A549 (cell line): ENCODE data around the gene SLC15A2. TPM values are rescaled to one million over a fixed set of nuclear protein-coding genes. Genes with fewer than 3 reads are reported as not detected.
A peak's percentile ranks its signal among the peaks of the same experiment; 100 is the strongest.
"Not testable (repeated sequence)": the region's sequence is repeated elsewhere in the genome, so short reads cannot be mapped to it uniquely, and the experiment has no call there.

Source experiments
- ATAC-seq, 2 experiments: fragments of 200-7000 bp in 1 of 2; fragments of >200 bp in 1 of 2; cut with Nextera tagmentation in 1 of 2; cut with Tn5 transposase in 1 of 2; 3 replicates each; pipeline versions ENCODE4 v1.8.0 to v1.9.1; 2018 to 2020; ENCODE audit warnings: mild to moderate bottlenecking in 1 of 2, moderate library complexity in 1 of 2
- CTCF ChIA-PET: fragments of 300-600 bp; sonication (Branson Sonifier 250); formaldehyde crosslinking; extraction: SDS; loops from one replicate; lab custom pipeline; 2021; ENCODE audit warnings: antibody characterized with exemption, inconsistent platforms; lab: Yijun Ruan, JAX
- POLR2A ChIA-PET: fragments of 350-600 bp; formaldehyde crosslinking; extraction: SDS; loops from one replicate; lab custom pipeline; 2021; ENCODE audit warnings: antibody characterized with exemption, inconsistent platforms; lab: Yijun Ruan, JAX
- DNase-seq, 2 experiments: peaks; one replicate each; pipeline versions ENCODE4 v3.0.0 to v3.0.0-alpha.2; 2011 to 2016; ENCODE audit warnings: low read depth in 1 of 2, low spot score in 1 of 2
- FAIRE-seq: peaks from 2 replicates; lab custom pipeline; 2011; peaks lifted over from hg19 to GRCh38; lab: Jason Lieb, UNC
- H3K27ac ChIP-seq, 2 experiments: fragments of >200 bp; sonication (Bioruptor Twin); formaldehyde crosslinking; 3 replicates each; pipeline ENCODE4 v1.5.1; 2016 to 2017
- H3K4me1 ChIP-seq: fragments of >200 bp; sonication (Bioruptor Twin); formaldehyde crosslinking; 3 replicates; pipeline ENCODE4 v1.6.1; 2016
- H3K4me2 ChIP-seq: fragments of >200 bp; sonication (Bioruptor Twin); formaldehyde crosslinking; 3 replicates; pipeline ENCODE4 v1.6.1; 2016
- H3K4me3 ChIP-seq: fragments of >200 bp; sonication (Bioruptor Twin); formaldehyde crosslinking; 3 replicates; pipeline ENCODE4 v1.5.1; 2016
- H3K9me3 ChIP-seq: fragments of >200 bp; sonication (Bioruptor Twin); formaldehyde crosslinking; 3 replicates; pipeline ENCODE4 v1.6.1; 2016
- BHLHE40 ChIP-seq: IDR thresholded peaks from 2 replicates; pipeline ENCODE4 v1.6.1; 2012; ENCODE audit warnings: low read depth, low read length, inconsistent platforms
- CBX8 ChIP-seq: fragments of 200-600 bp; sonication (generic); IDR thresholded peaks from 2 replicates; pipeline ENCODE4 v1.6.1; 2016
- CHD2 ChIP-seq: fragments of 150-350 bp; IDR thresholded peaks from 2 replicates; pipeline ENCODE4 v1.6.1; 2014; ENCODE audit warnings: low read length; ENCODE audit not compliant: partially characterized antibody
- CTCF ChIP-seq: fragments of >200 bp; sonication (Bioruptor Twin); formaldehyde crosslinking; IDR thresholded peaks from 3 replicates; pipeline ENCODE4 v1.5.1; 2016
- EP300 ChIP-seq, 2 experiments: fragments of >200 bp; sonication (Bioruptor Twin); formaldehyde crosslinking; IDR thresholded peaks; 2 replicates in 1 of 2; 3 replicates in 1 of 2; pipeline ENCODE4 v1.6.1; 2016 to 2017
- FOXS1 ChIP-seq: fragments of 250-450 bp; sonication (Bioruptor Pico); IDR thresholded peaks from 2 replicates; pipeline ENCODE4 v1.5.0; 2020; ENCODE audit warnings: mild to moderate bottlenecking, moderate library complexity
- HDAC2 ChIP-seq: fragments of 200-600 bp; sonication (generic); IDR thresholded peaks from 2 replicates; pipeline ENCODE4 v1.6.1; 2016
- HEYL ChIP-seq: fragments of 250-450 bp; sonication (Bioruptor Pico); IDR thresholded peaks from 2 replicates; pipeline ENCODE4 v1.8.0; 2021; ENCODE audit warnings: mild to moderate bottlenecking, moderate library complexity
- JUNB ChIP-seq: fragments of >200 bp; sonication (Bioruptor Twin); formaldehyde crosslinking; IDR thresholded peaks from 2 replicates; pipeline ENCODE4 v1.6.1; 2016
- MAX ChIP-seq: IDR thresholded peaks from 2 replicates; pipeline ENCODE4 v1.6.1; 2012
- NPAS2 ChIP-seq: fragments of 250-450 bp; sonication (Bioruptor Pico); IDR thresholded peaks from 2 replicates; pipeline ENCODE4 v1.8.0; 2022; ENCODE audit warnings: mild to moderate bottlenecking, moderate library complexity, borderline replicate concordance
- RAD21 ChIP-seq, 2 experiments: fragments of >200 bp in 1 of 2; sonication (Bioruptor Twin) in 1 of 2; formaldehyde crosslinking in 1 of 2; IDR thresholded peaks in 1 of 2; conservative IDR thresholded peaks in 1 of 2; 2 replicates in 1 of 2; 3 replicates in 1 of 2; pipeline ENCODE4 v1.6.1; 2012 to 2018; ENCODE audit warnings: inconsistent platforms in 1 of 2
- SMC3 ChIP-seq: fragments of >200 bp; sonication (Bioruptor Twin); formaldehyde crosslinking; IDR thresholded peaks from 3 replicates; pipeline ENCODE4 v1.6.1; 2018; ENCODE audit warnings: inconsistent platforms
- SREBF2 ChIP-seq: fragments of 450-650 bp; IDR thresholded peaks from 2 replicates; pipeline ENCODE4 v1.6.1; 2014; ENCODE audit warnings: mild to moderate bottlenecking, moderate library complexity
- TP53 ChIP-seq: fragments of 250-450 bp; sonication (Bioruptor Pico); IDR thresholded peaks from 2 replicates; pipeline ENCODE4 v1.5.0; 2021; ENCODE audit warnings: mild to moderate bottlenecking, moderate library complexity
- WGBS: methylation state at CpG from one replicate; pipeline ENCODE4 v1.1.6; 2017; ENCODE audit errors: missing lambda C conversion rate; 5-methylcytosine and 5-hydroxymethylcytosine counted together
- polyA plus RNA-seq, 4 experiments: library from polyadenylated mRNA; depleted of rRNA in 3 of 4; stranded (reverse); fragments of >200 nt; fragmentation: RNase III in 1 of 4; extraction: RNeasy Plus Mini Kit Qiagen cat#74134 plus additional on column Dnase treatment in 1 of 4; gene quantifications; 2 replicates in 3 of 4; 3 replicates in 1 of 4; pipeline ENCODE4 v1.2.3, GENCODE V29; 2011 to 2017
- TF ChIP-seq, protein P1 (sequence below): fragments of 150-350 bp; IDR thresholded peaks from 2 replicates; pipeline ENCODE4 v1.6.1; 2014; ENCODE audit warnings: low read depth, mild to moderate bottlenecking, low read length

The SLC15A2 gene
- polyA plus RNA-seq, 2 of the 4 experiments (the other 2 are of a cell fraction), result 0.18 to 0.63 TPM

GRCh38 chr3:121852256-121852655 is 41.9 kb upstream of the SLC15A2 start:
- TF ChIP-seq MAX (no peak), JUNB (no peak), SREBF2 (no peak), HEYL (CRISPR knock-in tag) (no peak), CBX8 (no peak), FOXS1 (no peak), HDAC2 (no peak), TP53 (CRISPR knock-in tag) (no peak), BHLHE40 (no peak), CTCF (no peak), CHD2 (no peak)
- H3K4me3 ChIP-seq, result no peak overlapping the region
- DNase-seq, result no peak
- no peak for FAIRE-seq
- H3K9me3 ChIP-seq, result no peaks in the 10 kb centered on the region
- ATAC-seq, result no peak
- 72% methylated on average over 2 of the region's 2 CpGs for WGBS
- no peak overlapping the region for H3K27ac ChIP-seq
- H3K4me2 ChIP-seq, result no peak overlapping the region
- no peaks in the 10 kb centered on the region for H3K4me1 ChIP-seq
- POLR2A ChIA-PET, result no interaction called here
- CTCF ChIA-PET, result no interaction called here

DNA sequence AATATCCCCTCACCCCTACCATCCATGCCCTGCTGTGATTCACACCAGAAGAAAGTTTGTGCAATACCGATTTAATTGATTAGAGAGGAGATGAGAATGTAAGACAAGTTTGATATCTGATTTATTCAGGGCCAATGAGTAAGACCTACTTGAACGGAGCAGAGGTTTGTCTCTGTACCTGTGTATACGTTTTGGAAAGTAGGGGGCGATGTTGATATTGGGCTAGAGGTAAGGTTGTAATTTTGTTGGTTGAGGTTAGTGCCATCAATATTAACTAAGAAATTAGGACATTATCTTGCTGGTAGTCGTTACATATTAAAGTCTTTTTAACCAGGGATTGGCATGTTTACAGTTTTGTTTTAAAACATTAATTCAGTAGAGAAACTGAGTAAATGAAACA is 38.6 kb upstream of the SLC15A2 start:
- FAIRE-seq (no peak), ATAC-seq (peak in 1 of 2 experiments; percentile 53; a peak in 2 of 6 replicates), DNase-seq (peak in 1 of 2 experiments; percentile 34)
- CTCF ChIA-PET, result no interaction called here
- 31% methylated on average over 5 of the region's 5 CpGs for WGBS
- no peak overlapping the region for H3K27ac ChIP-seq
- POLR2A ChIA-PET, result no interaction called here
- H3K4me3 ChIP-seq, result no peak overlapping the region
- H3K4me2 ChIP-seq, result no peak overlapping the region
- TF ChIP-seq SMC3 (no peak), RAD21 (conservative IDR thresholded peaks at IDR 0.05 in 1 of 2, IDR thresholded peaks at IDR 0.05 in 1 of 2) (peak in 1 of 2 experiments; percentile 31; a peak in 2 of 5 replicates), EP300 (IDR thresholded peaks at IDR 0.05) (no peak), NPAS2 (no peak), CTCF (peak; percentile 29; the same call in 2 of the 3 replicates)
- TF ChIP-seq, protein P1, sequence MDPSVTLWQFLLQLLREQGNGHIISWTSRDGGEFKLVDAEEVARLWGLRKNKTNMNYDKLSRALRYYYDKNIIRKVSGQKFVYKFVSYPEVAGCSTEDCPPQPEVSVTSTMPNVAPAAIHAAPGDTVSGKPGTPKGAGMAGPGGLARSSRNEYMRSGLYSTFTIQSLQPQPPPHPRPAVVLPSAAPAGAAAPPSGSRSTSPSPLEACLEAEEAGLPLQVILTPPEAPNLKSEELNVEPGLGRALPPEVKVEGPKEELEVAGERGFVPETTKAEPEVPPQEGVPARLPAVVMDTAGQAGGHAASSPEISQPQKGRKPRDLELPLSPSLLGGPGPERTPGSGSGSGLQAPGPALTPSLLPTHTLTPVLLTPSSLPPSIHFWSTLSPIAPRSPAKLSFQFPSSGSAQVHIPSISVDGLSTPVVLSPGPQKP, result no peak
- no peaks in the 10 kb centered on the region for H3K9me3 ChIP-seq
- H3K4me1 ChIP-seq, result no peaks in the 10 kb centered on the region

DNA sequence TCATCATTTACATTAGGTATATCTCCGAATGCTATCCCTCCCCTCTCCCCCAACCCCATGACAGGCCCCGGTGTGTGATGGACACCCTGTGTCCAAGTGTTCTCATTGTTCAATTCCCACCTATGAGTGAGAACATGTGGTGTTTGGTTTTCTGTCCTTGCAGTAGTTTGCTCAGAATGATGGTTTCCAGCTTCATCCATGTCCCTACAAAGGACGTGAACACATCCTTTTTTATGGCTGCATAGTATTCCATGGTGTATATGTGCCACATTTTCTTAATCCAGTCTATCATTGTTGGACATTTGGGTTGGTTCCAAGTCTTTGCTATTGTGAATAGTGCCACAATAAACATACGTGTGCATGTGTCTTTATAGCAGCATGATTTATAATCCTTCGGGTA is 36.4 kb upstream of the SLC15A2 start:
- H3K4me2 ChIP-seq, H3K9me3 ChIP-seq, H3K4me3 ChIP-seq, POLR2A ChIA-PET, FAIRE-seq, H3K27ac ChIP-seq, DNase-seq, H3K4me1 ChIP-seq, ATAC-seq, CTCF ChIA-PET: not testable (repeated sequence)
- WGBS, result 89% methylated on average over 5 of the region's 5 CpGs

DNA sequence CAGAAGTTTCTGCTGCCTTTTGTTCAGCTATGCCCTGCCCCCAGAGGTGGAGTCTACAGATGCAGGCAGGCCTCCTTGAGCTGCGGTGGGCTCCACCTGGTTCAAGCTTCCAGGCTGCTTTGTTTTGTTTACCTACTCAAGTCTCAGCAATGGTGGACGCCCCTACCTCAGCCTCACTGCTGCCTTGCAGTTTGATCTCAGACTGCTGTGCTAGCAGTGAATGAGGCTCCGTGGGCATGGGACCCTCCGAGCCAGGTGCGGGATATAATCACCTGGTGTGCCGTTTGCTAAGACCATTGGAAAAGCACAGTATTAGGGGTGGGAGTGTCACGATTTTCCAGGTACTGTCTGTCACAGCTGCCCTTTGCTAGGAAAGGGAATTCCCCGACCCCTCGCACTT is 31.0 kb upstream of the SLC15A2 start:
- FAIRE-seq, ATAC-seq, H3K4me1 ChIP-seq, DNase-seq, POLR2A ChIA-PET, H3K27ac ChIP-seq, H3K4me3 ChIP-seq, CTCF ChIA-PET, H3K4me2 ChIP-seq, H3K9me3 ChIP-seq: not testable (repeated sequence)
- WGBS, result 78% methylated on average over 9 of the region's 9 CpGs
